HepG2 (cell line): ENCODE data around the gene RALY. TPM values are rescaled to one million over a fixed set of nuclear protein-coding genes. Genes with fewer than 3 reads are reported as not detected.
A peak's percentile ranks its signal among the peaks of the same experiment; 100 is the strongest.

ENCODE experiments used
- AHR ChIP-seq: IDR thresholded peaks from 2 replicates; pipeline ENCODE4 v1.6.1; 2018; ENCODE audit warnings: missing genetic modification reagents, missing compliant biosample characterization
- ATF1 ChIP-seq: IDR thresholded peaks from 2 replicates; pipeline ENCODE4 v1.6.1; 2016; ENCODE audit warnings: mild to moderate bottlenecking, control low read depth
- GLI4 ChIP-seq: sonication (generic); formaldehyde crosslinking; IDR thresholded peaks from 2 replicates; pipeline ENCODE4 v1.5.1; 2020; ENCODE audit warnings: missing genetic modification reagents, mild to moderate bottlenecking, moderate library complexity, borderline replicate concordance
- KLF11 ChIP-seq: IDR thresholded peaks from 2 replicates; pipeline ENCODE4 v1.6.1; 2016; ENCODE audit warnings: missing compliant biosample characterization
- MYC ChIP-seq: sonication (generic); formaldehyde crosslinking; IDR thresholded peaks from 2 replicates; pipeline ENCODE4 v1.9.0; 2021; ENCODE audit warnings: missing genetic modification reagents, borderline replicate concordance
- NAIF1 ChIP-seq: sonication (generic); formaldehyde crosslinking; IDR thresholded peaks from 2 replicates; pipeline ENCODE4 v1.5.0; 2020; ENCODE audit warnings: mild to moderate bottlenecking, missing genetic modification reagents, borderline replicate concordance
- NFAT5 ChIP-seq: sonication (generic); formaldehyde crosslinking; IDR thresholded peaks from 2 replicates; pipeline ENCODE4 v1.4.0; 2020; ENCODE audit warnings: missing genetic modification reagents
- PBX2 ChIP-seq: IDR thresholded peaks from 2 replicates; pipeline ENCODE4 v1.6.1; 2016; ENCODE audit warnings: control low read depth
- ZBTB38 ChIP-seq: sonication (generic); formaldehyde crosslinking; IDR thresholded peaks from 2 replicates; pipeline ENCODE4 v1.5.1; 2020; ENCODE audit warnings: mild to moderate bottlenecking, missing genetic modification reagents
- ZBTB46 ChIP-seq: sonication (generic); formaldehyde crosslinking; IDR thresholded peaks from 2 replicates; pipeline ENCODE4 v1.4.0; 2020; ENCODE audit warnings: mild to moderate bottlenecking, missing genetic modification reagents, borderline replicate concordance
- ZBTB7B ChIP-seq: sonication (generic); formaldehyde crosslinking; IDR thresholded peaks from 2 replicates; pipeline ENCODE4 v1.4.0; 2020; ENCODE audit warnings: missing genetic modification reagents
- ZFYVE20 ChIP-seq: sonication (generic); formaldehyde crosslinking; IDR thresholded peaks from 2 replicates; pipeline ENCODE4 v1.8.0; 2023; ENCODE audit warnings: low read depth, mild to moderate bottlenecking, moderate library complexity, missing genetic modification reagents, borderline replicate concordance
- ZNF331 ChIP-seq: sonication (generic); formaldehyde crosslinking; IDR thresholded peaks from 2 replicates; pipeline ENCODE4 v1.4.0; 2020; ENCODE audit warnings: missing genetic modification reagents
- ZNF431 ChIP-seq: sonication (generic); formaldehyde crosslinking; IDR thresholded peaks from 2 replicates; pipeline ENCODE4 v1.9.0; 2022; ENCODE audit warnings: missing genetic modification reagents, low read depth, mild to moderate bottlenecking, borderline replicate concordance
- ZNF484 ChIP-seq: sonication (generic); formaldehyde crosslinking; IDR thresholded peaks from 2 replicates; pipeline ENCODE4 v1.5.1; 2020; ENCODE audit warnings: mild to moderate bottlenecking, low read depth, missing genetic modification reagents, borderline replicate concordance
- ZNF781 ChIP-seq: sonication (generic); formaldehyde crosslinking; IDR thresholded peaks from 2 replicates; pipeline ENCODE4 v1.5.1; 2020; ENCODE audit warnings: borderline replicate concordance, mild to moderate bottlenecking, missing genetic modification reagents; ENCODE audit errors: not compliant biosample characterization
- ZNF800 ChIP-seq: sonication (generic); formaldehyde crosslinking; IDR thresholded peaks from 2 replicates; pipeline ENCODE4 v1.4.0; 2020; ENCODE audit warnings: missing genetic modification reagents
- ZSCAN30 ChIP-seq: sonication (generic); formaldehyde crosslinking; IDR thresholded peaks from 2 replicates; pipeline ENCODE4 v1.5.0; 2020; ENCODE audit warnings: mild to moderate bottlenecking, missing genetic modification reagents
- polyA plus RNA-seq, 8 experiments: library from polyadenylated mRNA; depleted of rRNA in 3 of 8; stranded (reverse) in 7 of 8; unstranded in 1 of 8; fragments of >200 nt; fragmentation: Illumina TruSeq in 4 of 8; extraction: Trizol in 4 of 8; gene quantifications; 2 replicates each; pipeline versions ENCODE4 v1.2.1 to v1.2.3, GENCODE V29; 2011 to 2016; ENCODE audit warnings: low read depth in 4 of 8, missing spikeins in 1 of 8, mixed read lengths in 1 of 8; ENCODE audit not compliant: insufficient read depth in 1 of 8
- total RNA-seq, 5 experiments: library from RNA; depleted of rRNA; stranded (reverse); fragments of >200 nt; fragmentation: Illumina TruSeq; extraction: Trizol; gene quantifications; 2 replicates each; pipeline ENCODE4 v1.2.3, GENCODE V29; 2016; ENCODE audit warnings: low read depth in 1 of 5

The RALY gene
- total and polyA plus RNA-seq, 2 of the 13 experiments (the other 11 are each of a cell fraction or from before 2014, with no cell fraction given) = 178 to 186 TPM

- TF ChIP-seq NFAT5 (CRISPR knock-in tag) = peak; percentile 86
- TF ChIP-seq ZNF484 = peak; percentile 77; the same call in 1 of the 2 replicates
- peak; percentile 95 for TF ChIP-seq ZFYVE20 (CRISPR knock-in tag)
- TF ChIP-seq MYC (CRISPR knock-in tag) = peak; percentile 96
- TF ChIP-seq ZNF800 (CRISPR knock-in tag) = peak; percentile 96
- no peak; the same call in none of the 2 replicates for TF ChIP-seq ZNF431 (CRISPR knock-in tag)
- TF ChIP-seq GLI4 (CRISPR knock-in tag) = peak; percentile 88; the same call in 1 of the 2 replicates
- TF ChIP-seq ZBTB38 (CRISPR knock-in tag) = peak; percentile 95
- peak; percentile 89 for TF ChIP-seq NAIF1 (CRISPR knock-in tag)
- TF ChIP-seq ZNF331 (CRISPR knock-in tag) = peak; percentile 58
- peak; percentile 84 for TF ChIP-seq ZBTB7B
- no peak for TF ChIP-seq ZSCAN30
- TF ChIP-seq KLF11 (CRISPR knock-in tag) = peak; percentile 96
- TF ChIP-seq AHR (CRISPR knock-in tag) = peak; percentile 95
- TF ChIP-seq ATF1 (CRISPR knock-in tag) = peak; percentile 97
- peak; percentile 82; the same call in 1 of the 2 replicates for TF ChIP-seq ZBTB46
- TF ChIP-seq ZNF781 = peak; percentile 97
- no peak for TF ChIP-seq PBX2 (CRISPR knock-in tag)
Observed at GRCh38 chr20:34111702-34112599, 118.2 kb downstream of the RALY start, which contains the start of gene EIF2S2 (continued).
